Tibial nerve (tissue), 4 donors: ENCODE results near the gene FHAD1.

Source experiments
- CTCF ChIP-seq, 5 experiments: fragments of 200-600 bp in 3 of 5; fragments of 450-650 bp in 2 of 5; sonication (generic) in 3 of 5; IDR thresholded peaks; one replicate each; pipeline ENCODE4 v1.5.1; 2016 to 2019; ENCODE audit warnings: antibody characterized with exemption in 5 of 5, mild to moderate bottlenecking in 3 of 5, moderate library complexity in 2 of 5
- EP300 ChIP-seq, 2 donors: sonication (generic); formaldehyde crosslinking; IDR thresholded peaks; one replicate each; pipeline ENCODE4 v1.6.1; 2017; ENCODE audit warnings: antibody characterized with exemption in 2 of 2, mild to moderate bottlenecking in 1 of 2
- POLR2A ChIP-seq, 2 donors: fragments of 450-650 bp; IDR thresholded peaks; one replicate each; pipeline ENCODE4 v1.6.1; 2017; ENCODE audit warnings: antibody characterized with exemption in 2 of 2, mild to moderate bottlenecking in 2 of 2, moderate library complexity in 2 of 2

DNA sequence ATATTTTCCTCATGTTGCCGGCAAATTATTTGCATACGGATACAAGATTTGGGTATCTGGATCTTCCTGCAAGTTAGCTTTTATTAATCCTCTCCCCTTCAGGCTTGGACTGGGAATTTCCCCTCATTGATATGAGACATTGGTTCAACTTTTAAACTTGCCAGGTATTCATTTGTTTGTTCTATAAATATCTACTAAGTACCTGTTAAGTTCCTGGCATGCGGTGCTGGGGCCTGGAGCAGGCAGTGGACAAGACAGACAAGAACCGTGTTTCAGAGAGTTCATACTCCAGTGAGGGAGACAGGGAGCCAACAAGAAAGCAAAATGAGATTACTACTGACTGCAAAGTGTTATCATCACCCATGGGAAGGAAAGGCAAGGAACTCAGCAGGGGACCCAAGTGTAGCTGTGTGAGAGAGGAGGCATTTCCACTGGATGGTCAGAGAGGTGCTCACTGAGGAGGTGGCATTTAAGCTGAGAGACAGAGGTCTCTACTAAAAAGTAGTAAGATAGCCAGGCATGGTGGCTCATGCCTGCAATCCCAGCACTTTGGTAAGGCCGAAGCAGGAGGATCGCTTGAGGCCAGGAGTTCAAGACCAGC is 39.1 kb upstream of the FHAD1 start:
- TF ChIP-seq CTCF (IDR thresholded peaks at IDR 0.05) (no peak), POLR2A (IDR thresholded peaks at IDR 0.05) (no peak), EP300 (IDR thresholded peaks at IDR 0.05) (no peak)
